ENCODE data around the gene ADSS2. TPM values are rescaled to one million over a fixed set of nuclear protein-coding genes. Genes with fewer than 3 reads are reported as not detected.
A peak's percentile ranks its signal among the peaks of the same experiment; 100 is the strongest.

ADSS2 gene
- total and polyA plus RNA-seq, 3 experiments from 2014 or later, result 34.3 to 67.9 (median 64.6) TPM

- CTCF ChIA-PET, result interaction anchor here (0.7 kb wide), 1 partner anchor 728 kb away, joined by 3 read pairs; no protein-coding TSS in a partner anchor
- peaks cover 67 to 82% (median 81%) of the 10 kb centered on the region in 3 donors for H3K4me1 Mint-ChIP-seq
Measured at GRCh38 chr1:244444854-244445253, 6.9 kb downstream of the ADSS2 start.

DNA sequence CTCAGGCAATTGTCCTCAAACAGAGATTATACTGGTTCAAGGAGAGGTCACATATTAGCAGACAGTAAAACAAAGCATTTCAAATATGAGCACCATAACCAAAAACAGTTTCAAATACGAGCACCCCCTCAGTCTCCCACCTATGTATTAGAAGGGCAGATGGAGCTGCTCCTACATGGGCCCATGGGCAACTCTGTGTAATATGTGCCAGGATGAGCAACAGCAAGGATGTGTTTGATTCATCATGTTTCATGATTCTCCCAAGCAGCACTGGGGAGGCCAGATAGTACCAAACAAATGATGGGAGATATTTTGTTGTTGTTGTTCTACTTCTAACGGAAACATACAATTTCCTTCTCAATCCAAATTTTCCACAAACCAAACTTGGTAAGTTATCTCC lies 8.9 kb downstream of the ADSS2 start:
- Histone ChIP-seq H3K4me3 (ENCODE audit: low read length) (no peak overlapping the region), H3K27ac (ENCODE audit: low read depth, low read length) (no peak overlapping the region), H3K4me1 (ENCODE audit: insufficient read depth, low read length) (peaks cover 26% of the 10 kb centered on the region), H3K9me3 (ENCODE audit: low read length) (no peaks in the 10 kb centered on the region), H3K36me3 (ENCODE audit: insufficient read depth, low read length) (no peaks in the 10 kb centered on the region), H3K27me3 (ENCODE audit: insufficient read depth, low read length, poor library complexity, severe bottlenecking) (no peaks in the 10 kb centered on the region)
- Mint-ChIP-seq H3K36me3 (peaks cover 0 to 32% (median 1%) of the 10 kb centered on the region in 3 donors), H3K4me1 (peaks cover 61 to 81% (median 80%) of the 10 kb centered on the region in 3 donors), H3K9me3 (no peaks in the 10 kb centered on the region), H3K27ac (peak overlapping the region in 1 of 8 donors; percentile 27), H3K4me3 (no peak overlapping the region), H3K27me3 (no peaks in the 10 kb centered on the region)
- no peak for DNase-seq
- ChIA-PET CTCF (interaction anchor here (0.6 kb wide), 1 partner anchor 170 kb away, joined by 3 read pairs; no protein-coding TSS in a partner anchor), POLR2A (no interaction called here)

More at GRCh38 chr1:244444854-244445253, 6.9 kb downstream of the ADSS2 start:
- H3K27ac Mint-ChIP-seq, result peak overlapping the region in 5 of 8 donors; percentile 22 to 66 (median 43)
- peaks cover 0 to 41% (median 3%) of the 10 kb centered on the region in 3 donors for H3K36me3 Mint-ChIP-seq
- H3K9me3 Mint-ChIP-seq, result no peaks in the 10 kb centered on the region
- peak overlapping the region in 3 of 7 donors; percentile 37 to 49 (median 46) for H3K4me3 Mint-ChIP-seq
- no peaks in the 10 kb centered on the region for H3K9me3 ChIP-seq (ENCODE audit: low read length)
- H3K4me3 ChIP-seq (ENCODE audit: low read length), result no peak overlapping the region
- no peak overlapping the region for H3K27ac ChIP-seq (ENCODE audit: low read depth, low read length)
- H3K36me3 ChIP-seq (ENCODE audit: insufficient read depth, low read length), result no peaks in the 10 kb centered on the region
- no peak for DNase-seq
- POLR2A ChIA-PET, result no interaction called here
- H3K27me3 ChIP-seq (ENCODE audit: insufficient read depth, low read length, poor library complexity, severe bottlenecking), result no peaks in the 10 kb centered on the region
- H3K27me3 Mint-ChIP-seq, result no peaks in the 10 kb centered on the region
- H3K4me1 ChIP-seq (ENCODE audit: insufficient read depth, low read length), result peaks cover 42% of the 10 kb centered on the region

- Histone ChIP-seq H3K4me1 (ENCODE audit: insufficient read depth, low read length) (peaks cover 5% of the 10 kb centered on the region), H3K27me3 (ENCODE audit: insufficient read depth, low read length, poor library complexity, severe bottlenecking) (no peaks in the 10 kb centered on the region), H3K36me3 (ENCODE audit: insufficient read depth, low read length) (peaks cover 7% of the 10 kb centered on the region), H3K9me3 (ENCODE audit: low read length) (no peaks in the 10 kb centered on the region), H3K4me3 (ENCODE audit: low read length) (no peak overlapping the region), H3K27ac (ENCODE audit: low read depth, low read length) (no peak overlapping the region)
- ChIA-PET POLR2A (no interaction called here), CTCF (interaction anchor here (1.4 kb wide), 1 partner anchor 12 kb away, joined by 3 read pairs; the partner anchor contains the start of gene ADSS2)
- no peak overlapping the region for H3K4me3 Mint-ChIP-seq
- peaks cover 0 to 43% (median 9%) of the 10 kb centered on the region in 3 donors for H3K36me3 Mint-ChIP-seq
- no peaks in the 10 kb centered on the region for H3K27me3 Mint-ChIP-seq
- no peak for DNase-seq
- H3K27ac Mint-ChIP-seq, result peak overlapping the region in 4 of 8 donors; percentile 32 to 61 (median 43)
- H3K9me3 Mint-ChIP-seq, result no peaks in the 10 kb centered on the region
- H3K4me1 Mint-ChIP-seq, result peaks cover 42 to 75% (median 71%) of the 10 kb centered on the region in 3 donors
Measured at GRCh38 chr1:244439391-244440032, 12.2 kb downstream of the ADSS2 start.

DNA sequence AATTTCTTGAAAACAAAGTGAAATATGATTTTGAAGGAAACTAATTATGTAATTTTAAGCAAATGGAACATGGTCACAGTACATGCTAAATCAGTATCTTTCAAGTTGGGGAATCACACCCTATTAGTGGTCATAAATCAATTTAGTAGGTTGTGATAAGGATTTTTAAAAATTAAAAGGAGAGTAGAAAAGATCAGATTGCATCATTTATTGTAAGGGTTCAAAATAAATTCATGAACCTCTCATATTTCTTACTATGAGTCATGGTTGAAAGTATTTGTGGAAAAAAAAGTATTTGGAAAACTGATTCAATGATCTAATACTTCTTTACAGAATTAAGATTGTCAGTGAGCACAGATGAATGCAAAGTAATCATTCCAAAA lies 14.6 kb downstream of the ADSS2 start:
- ChIA-PET CTCF (no interaction called here), POLR2A (no interaction called here)
- Histone ChIP-seq H3K36me3 (ENCODE audit: insufficient read depth, low read length) (peaks cover 7% of the 10 kb centered on the region), H3K27me3 (ENCODE audit: insufficient read depth, low read length, poor library complexity, severe bottlenecking) (no peaks in the 10 kb centered on the region), H3K4me1 (ENCODE audit: insufficient read depth, low read length) (peaks cover 5% of the 10 kb centered on the region), H3K27ac (ENCODE audit: low read depth, low read length) (no peak overlapping the region), H3K9me3 (ENCODE audit: low read length) (no peaks in the 10 kb centered on the region), H3K4me3 (ENCODE audit: low read length) (no peak overlapping the region)
- Mint-ChIP-seq H3K4me1 (peaks cover 30 to 59% (median 55%) of the 10 kb centered on the region in 3 donors), H3K9me3 (no peaks in the 10 kb centered on the region), H3K27ac (peak overlapping the region in 2 of 8 donors; percentile 10 to 70), H3K36me3 (peaks cover 0 to 44% (median 10%) of the 10 kb centered on the region in 3 donors), H3K27me3 (no peaks in the 10 kb centered on the region), H3K4me3 (no peak overlapping the region)
- no peak for DNase-seq

- peak overlapping the region in 2 of 8 donors; percentile 9 to 12 for H3K27ac Mint-ChIP-seq
- no peak overlapping the region for H3K4me3 ChIP-seq (ENCODE audit: low read length)
- H3K27me3 Mint-ChIP-seq, result no peaks in the 10 kb centered on the region
- ChIA-PET POLR2A (no interaction called here), CTCF (no interaction called here)
- H3K36me3 Mint-ChIP-seq, result peaks cover 3 to 48% (median 10%) of the 10 kb centered on the region in 3 donors
- H3K4me1 ChIP-seq (ENCODE audit: insufficient read depth, low read length), result peaks cover 5% of the 10 kb centered on the region
- no peaks in the 10 kb centered on the region for H3K9me3 Mint-ChIP-seq
- no peaks in the 10 kb centered on the region for H3K27me3 ChIP-seq (ENCODE audit: insufficient read depth, low read length, poor library complexity, severe bottlenecking)
- H3K36me3 ChIP-seq (ENCODE audit: insufficient read depth, low read length), result peaks cover 11% of the 10 kb centered on the region
- peaks cover 29 to 60% (median 53%) of the 10 kb centered on the region in 3 donors for H3K4me1 Mint-ChIP-seq
- no peak overlapping the region for H3K4me3 Mint-ChIP-seq
- DNase-seq, result no peak
- H3K27ac ChIP-seq (ENCODE audit: low read depth, low read length), result no peak overlapping the region
- H3K9me3 ChIP-seq (ENCODE audit: low read length), result no peaks in the 10 kb centered on the region
Measured at GRCh38 chr1:244436336-244437085, 15.2 kb downstream of the ADSS2 start.

DNA sequence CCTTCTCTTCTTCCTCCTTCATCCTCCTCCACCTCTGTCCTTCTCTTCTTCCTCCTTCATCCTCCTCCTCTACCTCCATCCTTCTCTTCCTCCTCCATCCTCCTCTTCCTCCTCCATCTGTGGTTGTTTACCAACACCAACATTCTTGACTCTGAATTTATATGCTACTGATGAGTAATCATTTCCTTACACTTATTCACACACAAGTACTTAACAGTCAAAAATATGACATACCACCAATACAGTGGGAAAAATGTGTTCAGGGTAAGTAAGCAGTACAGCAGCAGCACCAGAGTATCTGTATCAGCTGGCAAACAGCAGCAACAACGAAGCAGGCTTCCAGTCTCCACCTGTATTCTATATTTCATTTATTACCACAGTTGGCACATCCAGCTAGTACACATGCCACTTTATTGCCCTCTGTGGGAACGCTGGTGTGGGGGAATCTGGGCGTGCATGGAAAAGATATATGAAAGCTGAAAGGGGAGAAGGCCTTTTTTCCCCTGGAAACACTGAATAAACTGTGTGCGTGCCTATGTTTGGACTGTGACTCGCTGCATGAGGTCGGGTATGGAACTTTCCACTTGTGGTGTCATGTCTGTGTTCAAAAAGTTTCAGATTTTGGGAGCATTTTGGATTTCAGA lies 16.0 kb downstream of the ADSS2 start:
- ChIA-PET POLR2A (no interaction called here), CTCF (no interaction called here)
- Mint-ChIP-seq H3K36me3 (peaks cover 5 to 51% (median 10%) of the 10 kb centered on the region in 3 donors), H3K4me3 (peak overlapping the region in 1 of 7 donors; percentile 23), H3K27ac (peak overlapping the region in 6 of 8 donors; percentile 4 to 82 (median 12)), H3K4me1 (peaks cover 28 to 61% (median 51%) of the 10 kb centered on the region in 3 donors), H3K9me3 (no peaks in the 10 kb centered on the region), H3K27me3 (no peaks in the 10 kb centered on the region)
- no peak for DNase-seq
- H3K4me1 ChIP-seq (ENCODE audit: insufficient read depth, low read length), result peaks cover 5% of the 10 kb centered on the region
- H3K27me3 ChIP-seq (ENCODE audit: insufficient read depth, low read length, poor library complexity, severe bottlenecking), result no peaks in the 10 kb centered on the region
- peaks cover 11% of the 10 kb centered on the region for H3K36me3 ChIP-seq (ENCODE audit: insufficient read depth, low read length)
- H3K27ac ChIP-seq (ENCODE audit: low read depth, low read length), result no peak overlapping the region
- no peaks in the 10 kb centered on the region for H3K9me3 ChIP-seq (ENCODE audit: low read length)
- no peak overlapping the region for H3K4me3 ChIP-seq (ENCODE audit: low read length)

- Histone ChIP-seq H3K4me3 (ENCODE audit: low read length) (no peak overlapping the region), H3K4me1 (ENCODE audit: insufficient read depth, low read length) (no peaks in the 10 kb centered on the region), H3K27ac (ENCODE audit: low read depth, low read length) (no peak overlapping the region), H3K27me3 (ENCODE audit: insufficient read depth, low read length, poor library complexity, severe bottlenecking) (no peaks in the 10 kb centered on the region), H3K36me3 (ENCODE audit: insufficient read depth, low read length) (peaks cover 15% of the 10 kb centered on the region), H3K9me3 (ENCODE audit: low read length) (no peaks in the 10 kb centered on the region)
- no peak for DNase-seq
- peaks cover 17 to 48% (median 39%) of the 10 kb centered on the region in 3 donors for H3K4me1 Mint-ChIP-seq
- H3K27me3 Mint-ChIP-seq, result no peaks in the 10 kb centered on the region
- ChIA-PET POLR2A (no interaction called here), CTCF (no interaction called here)
- no peaks in the 10 kb centered on the region for H3K9me3 Mint-ChIP-seq
- H3K27ac Mint-ChIP-seq, result no peak overlapping the region
- H3K4me3 Mint-ChIP-seq, result no peak overlapping the region
- H3K36me3 Mint-ChIP-seq, result peaks cover 5 to 55% (median 12%) of the 10 kb centered on the region in 3 donors
Measured at GRCh38 chr1:244431166-244431565, 20.5 kb downstream of the ADSS2 start.

Measured in CD8-positive, alpha-beta memory T cell (primary cell).